ENCODE measurements around the gene RPRD1B.

DNA sequence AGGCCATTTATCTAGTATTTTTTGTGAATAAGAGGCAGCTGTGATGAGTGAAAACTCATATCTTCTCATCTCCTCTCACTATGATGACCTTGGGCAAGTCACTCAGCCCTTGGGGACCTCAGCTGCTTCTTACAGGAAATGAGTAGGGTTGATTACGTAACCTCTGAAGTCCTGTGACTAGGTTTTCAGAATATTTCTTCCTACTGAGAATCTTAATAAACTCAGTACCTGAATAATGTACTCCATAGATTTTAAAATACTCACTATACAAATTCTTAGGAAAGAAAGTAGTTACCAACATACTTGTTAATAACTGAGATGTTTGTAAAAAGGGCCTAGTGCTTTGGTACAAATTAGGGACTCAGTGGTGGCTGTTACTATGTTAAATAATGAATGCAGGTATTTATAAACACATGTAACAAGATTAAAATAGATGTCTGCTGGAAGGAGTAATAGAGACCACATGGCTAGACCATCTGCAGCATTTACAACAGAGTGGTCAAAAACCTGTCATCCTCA is 60.9 kb downstream of the RPRD1B start:
- TF ChIP-seq, protein P1, sequence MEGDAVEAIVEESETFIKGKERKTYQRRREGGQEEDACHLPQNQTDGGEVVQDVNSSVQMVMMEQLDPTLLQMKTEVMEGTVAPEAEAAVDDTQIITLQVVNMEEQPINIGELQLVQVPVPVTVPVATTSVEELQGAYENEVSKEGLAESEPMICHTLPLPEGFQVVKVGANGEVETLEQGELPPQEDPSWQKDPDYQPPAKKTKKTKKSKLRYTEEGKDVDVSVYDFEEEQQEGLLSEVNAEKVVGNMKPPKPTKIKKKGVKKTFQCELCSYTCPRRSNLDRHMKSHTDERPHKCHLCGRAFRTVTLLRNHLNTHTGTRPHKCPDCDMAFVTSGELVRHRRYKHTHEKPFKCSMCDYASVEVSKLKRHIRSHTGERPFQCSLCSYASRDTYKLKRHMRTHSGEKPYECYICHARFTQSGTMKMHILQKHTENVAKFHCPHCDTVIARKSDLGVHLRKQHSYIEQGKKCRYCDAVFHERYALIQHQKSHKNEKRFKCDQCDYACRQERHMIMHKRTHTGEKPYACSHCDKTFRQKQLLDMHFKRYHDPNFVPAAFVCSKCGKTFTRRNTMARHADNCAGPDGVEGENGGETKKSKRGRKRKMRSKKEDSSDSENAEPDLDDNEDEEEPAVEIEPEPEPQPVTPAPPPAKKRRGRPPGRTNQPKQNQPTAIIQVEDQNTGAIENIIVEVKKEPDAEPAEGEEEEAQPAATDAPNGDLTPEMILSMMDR (conservative IDR thresholded peaks at IDR 0.05; ENCODE audit: low read depth in 2 of 2) = no peak
- no peak for TF ChIP-seq EZH2 (IDR thresholded peaks at IDR 0.05; ENCODE audit: low read depth, unreplicated experiment)
- no peak for TF ChIP-seq EZH2phosphoT487 (IDR thresholded peaks at IDR 0.05; ENCODE audit: unreplicated experiment)
- TF ChIP-seq, protein P2, sequence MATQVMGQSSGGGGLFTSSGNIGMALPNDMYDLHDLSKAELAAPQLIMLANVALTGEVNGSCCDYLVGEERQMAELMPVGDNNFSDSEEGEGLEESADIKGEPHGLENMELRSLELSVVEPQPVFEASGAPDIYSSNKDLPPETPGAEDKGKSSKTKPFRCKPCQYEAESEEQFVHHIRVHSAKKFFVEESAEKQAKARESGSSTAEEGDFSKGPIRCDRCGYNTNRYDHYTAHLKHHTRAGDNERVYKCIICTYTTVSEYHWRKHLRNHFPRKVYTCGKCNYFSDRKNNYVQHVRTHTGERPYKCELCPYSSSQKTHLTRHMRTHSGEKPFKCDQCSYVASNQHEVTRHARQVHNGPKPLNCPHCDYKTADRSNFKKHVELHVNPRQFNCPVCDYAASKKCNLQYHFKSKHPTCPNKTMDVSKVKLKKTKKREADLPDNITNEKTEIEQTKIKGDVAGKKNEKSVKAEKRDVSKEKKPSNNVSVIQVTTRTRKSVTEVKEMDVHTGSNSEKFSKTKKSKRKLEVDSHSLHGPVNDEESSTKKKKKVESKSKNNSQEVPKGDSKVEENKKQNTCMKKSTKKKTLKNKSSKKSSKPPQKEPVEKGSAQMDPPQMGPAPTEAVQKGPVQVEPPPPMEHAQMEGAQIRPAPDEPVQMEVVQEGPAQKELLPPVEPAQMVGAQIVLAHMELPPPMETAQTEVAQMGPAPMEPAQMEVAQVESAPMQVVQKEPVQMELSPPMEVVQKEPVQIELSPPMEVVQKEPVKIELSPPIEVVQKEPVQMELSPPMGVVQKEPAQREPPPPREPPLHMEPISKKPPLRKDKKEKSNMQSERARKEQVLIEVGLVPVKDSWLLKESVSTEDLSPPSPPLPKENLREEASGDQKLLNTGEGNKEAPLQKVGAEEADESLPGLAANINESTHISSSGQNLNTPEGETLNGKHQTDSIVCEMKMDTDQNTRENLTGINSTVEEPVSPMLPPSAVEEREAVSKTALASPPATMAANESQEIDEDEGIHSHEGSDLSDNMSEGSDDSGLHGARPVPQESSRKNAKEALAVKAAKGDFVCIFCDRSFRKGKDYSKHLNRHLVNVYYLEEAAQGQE (IDR thresholded peaks at IDR 0.05; ENCODE audit: unreplicated experiment) = no peak
- TF ChIP-seq CREB1 (CRISPR knock-in tag; IDR thresholded peaks at IDR 0.05; ENCODE audit: low read depth) = no peak
- TF ChIP-seq POLR2AphosphoS5 (IDR thresholded peaks at IDR 0.05; ENCODE audit: low read depth) = no peak
- TF ChIP-seq JUNB (IDR thresholded peaks at IDR 0.05; ENCODE audit: unreplicated experiment) = no peak
- no peak for TF ChIP-seq STAT1 (IDR thresholded peaks at IDR 0.05; ENCODE audit: unreplicated experiment)
- TF ChIP-seq ZNF331 (CRISPR knock-in tag; IDR thresholded peaks at IDR 0.05; ENCODE audit: low read depth) = no peak
- TF ChIP-seq NANOG (IDR thresholded peaks at IDR 0.05; ENCODE audit: borderline replicate concordance) = no peak
- TF ChIP-seq, protein P3, sequence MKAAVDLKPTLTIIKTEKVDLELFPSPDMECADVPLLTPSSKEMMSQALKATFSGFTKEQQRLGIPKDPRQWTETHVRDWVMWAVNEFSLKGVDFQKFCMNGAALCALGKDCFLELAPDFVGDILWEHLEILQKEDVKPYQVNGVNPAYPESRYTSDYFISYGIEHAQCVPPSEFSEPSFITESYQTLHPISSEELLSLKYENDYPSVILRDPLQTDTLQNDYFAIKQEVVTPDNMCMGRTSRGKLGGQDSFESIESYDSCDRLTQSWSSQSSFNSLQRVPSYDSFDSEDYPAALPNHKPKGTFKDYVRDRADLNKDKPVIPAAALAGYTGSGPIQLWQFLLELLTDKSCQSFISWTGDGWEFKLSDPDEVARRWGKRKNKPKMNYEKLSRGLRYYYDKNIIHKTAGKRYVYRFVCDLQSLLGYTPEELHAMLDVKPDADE (IDR thresholded peaks at IDR 0.05) = no peak
